GM19463 (cell line): Measurements from ENCODE around the gene SIDT1.

Experiments used
- ATAC-seq: cut with Tn5 transposase; IDR thresholded peaks from one replicate; pipeline ENCODE4 v1.9.1; 2021; ENCODE audit warnings: mild to moderate bottlenecking, moderate library complexity; ENCODE audit not compliant: unreplicated experiment

SIDT1 gene

GRCh38 chr3:113531826-113532697 is at the start of gene SIDT1:
Gene SIDT1 (plus strand): TSS chr3:113532555. CDS start chr3:113533022, 467 bp downstream.
- peak; percentile 66 for ATAC-seq

DNA sequence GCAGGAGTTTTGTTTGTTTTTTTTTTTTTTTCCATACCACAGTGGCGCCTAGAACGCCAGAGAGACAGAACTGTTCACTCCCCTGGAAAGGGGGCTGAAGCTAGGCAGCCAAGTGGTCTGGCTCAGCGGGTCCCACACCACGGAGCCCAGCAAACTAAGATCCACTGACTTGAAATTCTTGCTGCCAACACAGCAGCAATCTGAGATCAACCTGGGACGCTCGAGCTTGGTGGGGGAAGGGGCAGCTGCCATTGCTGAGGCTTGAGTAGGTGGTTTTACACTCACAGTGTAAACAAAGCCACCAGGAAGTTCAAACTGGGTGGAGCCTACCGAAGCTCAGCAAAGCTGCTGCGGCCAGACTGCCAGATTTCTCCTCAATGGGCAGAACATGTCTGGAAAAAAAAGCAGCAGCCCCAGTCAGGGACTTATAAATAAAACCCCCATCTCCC is 47.2 kb upstream of the SIDT1 start:
- no peak for ATAC-seq

DNA sequence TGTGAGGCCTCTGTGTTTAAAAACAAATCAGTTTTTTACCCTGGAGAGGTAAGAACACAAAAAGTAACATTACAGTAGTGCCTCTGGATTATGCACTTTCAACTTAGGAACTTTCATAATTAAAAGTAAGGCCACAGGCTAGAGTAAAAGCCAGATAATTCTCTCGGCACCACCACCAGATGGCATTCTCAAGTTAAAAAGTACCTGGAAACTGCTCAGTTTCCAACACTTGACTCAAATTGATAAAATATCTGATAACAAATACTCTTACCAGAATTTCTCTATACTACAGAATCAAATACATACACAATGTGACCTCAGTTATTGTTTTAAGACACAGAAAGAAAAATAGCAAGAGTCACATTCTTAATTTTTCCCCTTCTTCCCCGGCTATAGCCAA is 37.3 kb upstream of the SIDT1 start:
- ATAC-seq, result no peak

- no peak for ATAC-seq
Measured at GRCh38 chr3:113496924-113497323, 35.4 kb upstream of the SIDT1 start.

DNA sequence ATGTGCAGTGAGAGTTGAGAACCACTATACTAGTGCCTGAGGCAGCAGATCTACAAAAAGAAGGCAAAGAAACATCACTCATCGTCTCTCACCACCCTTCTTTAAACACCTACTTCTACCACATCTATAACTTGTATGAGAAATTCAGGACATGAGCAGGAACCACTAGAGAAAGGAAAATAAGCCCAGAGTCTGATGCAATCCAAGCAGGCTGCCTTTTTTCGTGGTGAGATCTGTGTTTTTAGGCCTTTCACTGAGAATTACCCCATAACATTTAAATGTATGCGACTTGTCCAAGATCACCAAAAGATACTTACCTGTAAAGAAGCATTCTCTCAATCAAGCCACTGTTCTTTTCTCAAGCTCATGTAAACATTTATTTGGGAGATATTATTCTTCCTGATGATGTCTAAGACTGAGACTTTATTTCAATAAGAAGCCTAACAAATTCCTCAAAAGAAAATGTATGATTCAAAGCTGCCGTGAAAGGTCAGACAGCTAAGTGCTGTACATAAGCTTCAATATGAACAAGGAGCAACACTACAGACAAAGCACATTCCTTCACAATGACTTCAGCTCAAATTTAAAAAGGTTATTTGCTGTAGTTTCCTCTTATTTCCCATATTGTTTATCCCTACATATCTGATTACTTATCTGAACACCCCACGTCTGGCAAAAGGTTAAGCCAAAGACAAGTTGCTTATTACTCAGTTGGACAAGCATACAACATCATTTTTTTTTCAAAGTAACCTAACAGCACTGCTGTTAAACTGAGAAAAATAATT is 33.9 kb upstream of the SIDT1 start:
- no peak for ATAC-seq

- no peak for ATAC-seq
Measured at GRCh38 chr3:113499081-113499480, 33.3 kb upstream of the SIDT1 start.

DNA sequence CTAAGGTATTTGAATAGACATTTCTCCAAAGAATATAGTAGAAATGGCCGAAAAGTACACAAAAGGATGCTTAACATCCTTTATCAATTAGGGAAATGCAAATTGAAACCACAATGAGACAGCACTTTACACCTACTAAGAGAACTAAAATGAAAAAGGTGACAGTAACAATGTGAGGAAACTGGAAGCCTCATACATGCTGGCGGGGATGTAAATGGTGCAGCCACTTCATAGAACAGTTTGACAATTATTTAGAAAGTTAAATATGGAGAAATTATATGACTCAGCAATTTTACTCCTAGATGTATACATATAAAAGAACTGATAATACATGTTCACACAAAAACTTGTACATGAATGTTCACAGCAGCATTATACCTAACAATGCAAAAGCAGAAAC is 30.8 kb upstream of the SIDT1 start:
- ATAC-seq, result no peak

- ATAC-seq, result no peak
Measured at GRCh38 chr3:113505867-113506266, 26.5 kb upstream of the SIDT1 start.

DNA sequence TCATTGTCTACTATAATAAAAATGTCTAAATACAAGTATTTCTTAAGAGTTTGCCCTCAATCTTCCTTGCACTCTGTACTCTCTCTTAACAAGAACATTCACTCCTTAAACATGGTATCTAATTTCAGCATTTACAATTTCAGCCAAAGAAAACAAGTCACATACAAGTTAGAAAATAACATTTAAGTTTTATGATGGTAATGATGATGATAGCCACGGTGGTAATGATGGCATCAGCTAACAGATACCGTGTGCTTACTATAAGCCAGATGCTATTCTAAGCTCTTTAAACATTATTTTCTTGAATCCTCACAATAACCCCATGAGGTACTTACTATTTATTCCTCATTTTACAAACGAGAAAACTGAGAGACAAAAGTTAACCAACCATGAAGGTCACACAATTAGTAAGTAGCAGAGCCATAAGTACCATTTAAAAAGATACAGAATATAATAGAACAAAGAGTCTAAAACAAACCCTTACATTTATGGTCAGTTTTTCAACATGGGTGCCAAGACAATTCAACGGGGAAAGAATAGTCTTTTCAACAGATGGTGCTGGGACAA is 24.8 kb upstream of the SIDT1 start:
- no peak for ATAC-seq

- no peak for ATAC-seq
Measured at GRCh38 chr3:113508966-113509365, 23.4 kb upstream of the SIDT1 start.

- no peak for ATAC-seq
Measured at GRCh38 chr3:113514265-113514769, 18.0 kb upstream of the SIDT1 start.

DNA sequence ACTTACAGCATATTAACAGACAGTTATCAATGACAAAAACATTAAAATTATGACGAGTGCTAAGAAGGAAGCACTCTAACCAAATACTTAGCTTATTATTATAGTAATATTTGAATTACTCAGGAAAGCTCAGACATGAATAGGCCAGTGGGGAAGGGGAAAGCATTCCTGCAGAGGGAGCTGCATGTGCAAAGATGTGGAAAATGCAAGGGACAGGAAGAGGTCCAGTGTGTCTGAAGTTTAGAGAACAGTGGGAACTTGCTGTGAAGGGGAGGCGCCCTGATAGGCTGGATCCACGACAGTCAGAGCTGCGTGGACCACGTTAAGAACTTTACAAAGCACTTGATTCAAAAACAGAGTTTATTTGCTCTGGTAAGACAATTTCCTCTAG is 16.2 kb upstream of the SIDT1 start:
- no peak for ATAC-seq

DNA sequence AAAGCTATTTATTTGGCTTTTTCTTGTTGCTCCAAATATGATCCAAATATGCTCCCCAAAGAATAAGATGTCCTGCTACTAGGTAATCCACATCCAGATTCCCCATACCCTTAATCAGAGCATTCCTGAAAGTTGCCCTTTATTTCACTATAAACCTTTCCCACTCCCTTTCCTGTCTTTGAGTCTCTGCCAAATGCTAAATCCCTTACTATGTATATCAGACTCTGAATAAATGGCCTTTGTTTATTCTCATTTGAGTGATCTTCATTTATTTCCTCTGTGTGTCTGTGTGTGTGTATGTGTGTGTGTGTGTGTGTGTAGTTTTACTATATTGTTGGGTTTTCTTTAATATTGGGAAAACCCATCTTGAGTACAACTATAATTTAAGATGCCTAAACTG is 10.4 kb upstream of the SIDT1 start:
- no peak for ATAC-seq

DNA sequence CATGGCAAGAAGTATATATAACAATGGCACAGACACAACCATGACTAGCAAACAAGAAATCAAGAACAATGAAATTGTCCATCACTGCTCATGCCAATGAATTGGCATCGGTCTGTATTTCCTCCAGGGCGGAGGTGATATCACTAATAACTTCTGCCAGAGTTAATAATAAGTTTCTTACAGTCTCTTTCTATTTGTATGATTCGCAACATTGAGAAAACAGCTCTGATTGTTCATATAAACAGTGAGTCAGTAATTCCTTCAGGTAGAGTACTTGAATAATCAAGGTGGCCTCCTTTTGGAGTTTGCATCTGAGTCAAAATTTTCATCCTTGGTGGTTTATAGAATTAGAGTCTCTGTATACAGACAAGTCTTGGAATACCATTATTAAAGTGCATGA is 9.1 kb upstream of the SIDT1 start:
- no peak for ATAC-seq

- peak; percentile 31 for ATAC-seq
Measured at GRCh38 chr3:113532698-113533533, 561 bp downstream of the SIDT1 start.

DNA sequence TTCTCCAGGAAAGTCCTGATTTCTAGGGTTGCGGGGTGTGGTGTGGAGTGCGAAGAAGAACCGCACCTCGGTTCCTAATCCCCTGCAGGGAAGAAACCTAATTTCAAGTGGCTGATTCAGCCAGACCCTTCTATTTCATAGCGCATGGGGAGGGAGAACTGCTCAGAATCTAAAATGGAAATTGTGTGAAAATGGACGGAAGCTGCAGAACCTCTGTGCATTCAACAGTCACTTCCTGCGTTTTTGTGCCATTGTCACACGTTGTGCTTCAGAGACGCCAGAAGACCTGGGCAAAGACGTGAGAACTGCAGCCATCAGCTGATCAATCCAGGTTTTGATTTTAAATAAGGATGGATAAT is 1.2 kb downstream of the SIDT1 start:
- ATAC-seq, result peak; percentile 18

GRCh38 chr3:113534365-113534764 is 2.0 kb downstream of the SIDT1 start:
- no peak for ATAC-seq

GRCh38 chr3:113535898-113536297 is 3.5 kb downstream of the SIDT1 start:
- no peak for ATAC-seq

GRCh38 chr3:113536627-113537101 is 4.3 kb downstream of the SIDT1 start:
- ATAC-seq, result no peak

GRCh38 chr3:113537155-113537554 is 4.8 kb downstream of the SIDT1 start:
- ATAC-seq, result no peak

GRCh38 chr3:113541519-113541918 is 9.2 kb downstream of the SIDT1 start:
- ATAC-seq, result no peak
